Panc1 (cell line): Measurements from ENCODE around the gene ZNF865. TPM values are rescaled to one million over a fixed set of nuclear protein-coding genes. Genes with fewer than 3 reads are reported as not detected.

ENCODE experiments used
- ATAC-seq: fragments of 200-7000 bp; cut with Tn5 transposase; 2 replicates; pipeline ENCODE4 v1.9.1; 2020; ENCODE audit warnings: mild to moderate bottlenecking, moderate library complexity
- BruUV-seq: library from RNA; stranded (reverse); fragments of 400-500 nt; replicated peaks from 2 replicates; lab custom pipeline; 2021; lab: Mats Ljungman, UMichigan
- CTCF ChIA-PET: fragments of 300-600 bp; sonication (Branson Sonifier 250); formaldehyde crosslinking; loops from one replicate; lab custom pipeline; 2022; ENCODE audit warnings: antibody characterized with exemption; lab: Charles Lee
- POLR2A ChIA-PET: fragments of 300-600 bp; sonication (Branson Sonifier 250); formaldehyde crosslinking; loops from one replicate; lab custom pipeline; 2022; ENCODE audit warnings: antibody characterized with exemption; lab: Charles Lee
- DNase-seq: peaks from one replicate; pipeline ENCODE4 v3.0.0-alpha.2; 2010; ENCODE audit warnings: low read depth, low spot score
- H3K27ac ChIP-seq: 2 replicates; pipeline ENCODE4 v1.5.1; 2011; ENCODE audit warnings: mild to moderate bottlenecking, low read length, inconsistent platforms
- H3K27me3 ChIP-seq: fragments of 200-500 bp; sonication (Bioruptor generic); 2 replicates; pipeline ENCODE4 v1.6.0; 2014; ENCODE audit warnings: low read length, inconsistent platforms; ENCODE audit not compliant: control insufficient read depth, insufficient read depth
- H3K36me3 ChIP-seq: fragments of 200-500 bp; sonication (Bioruptor generic); 2 replicates; pipeline ENCODE4 v1.5.1; 2014; ENCODE audit warnings: inconsistent platforms, mild to moderate bottlenecking, low read length, moderate library complexity; ENCODE audit not compliant: control insufficient read depth, insufficient read depth
- H3K4me1 ChIP-seq: 2 replicates; pipeline ENCODE4 v1.5.1; 2011; ENCODE audit warnings: inconsistent platforms, mild to moderate bottlenecking, low read length, moderate library complexity; ENCODE audit not compliant: control insufficient read depth, insufficient read depth
- H3K4me3 ChIP-seq, 2 experiments: 2 replicates each; pipeline ENCODE4 v1.5.1; 2011 to 2012; ENCODE audit warnings: low read depth in 2 of 2, low read length in 2 of 2, mild to moderate bottlenecking in 2 of 2, inconsistent platforms in 1 of 2, moderate library complexity in 1 of 2
- H3K9me3 ChIP-seq: fragments of 200-500 bp; sonication (Bioruptor generic); 2 replicates; pipeline ENCODE4 v1.5.1; 2014; ENCODE audit warnings: low read depth, mild to moderate bottlenecking, inconsistent platforms, low read length, moderate library complexity; ENCODE audit not compliant: control insufficient read depth, insufficient read depth
- CTCF ChIP-seq: fragments of 450-650 bp; IDR thresholded peaks from 2 replicates; pipeline ENCODE4 v1.5.1; 2017; ENCODE audit warnings: mild to moderate bottlenecking
- POLR2AphosphoS5 ChIP-seq: IDR thresholded peaks from 2 replicates; pipeline ENCODE4 v1.6.1; 2012; ENCODE audit warnings: mild to moderate bottlenecking, low read depth, low read length, moderate library complexity
- REST ChIP-seq, 2 experiments: IDR thresholded peaks; 2 replicates each; pipeline ENCODE4 v1.6.1; 2011 to 2012; ENCODE audit warnings: low read depth in 2 of 2, control low read depth in 1 of 2, low read length in 1 of 2, mild to moderate bottlenecking in 1 of 2, moderate library complexity in 1 of 2; ENCODE audit not compliant: insufficient read depth in 1 of 2
- SIN3A ChIP-seq: IDR thresholded peaks from 2 replicates; pipeline ENCODE4 v1.6.1; 2012; ENCODE audit warnings: low read depth, mild to moderate bottlenecking, low read length, moderate library complexity, borderline replicate concordance; ENCODE audit not compliant: insufficient read depth
- TCF7L2 ChIP-seq: IDR thresholded peaks from 2 replicates; pipeline ENCODE4 v1.6.1; 2011; ENCODE audit warnings: mild to moderate bottlenecking, low read depth, low read length, inconsistent platforms
- in situ Hi-C: cut with HindIII; loops from 2 replicates; pipeline ENCODE4 v1.10.0; 2016; ENCODE audit warnings: low sequenced_read_pairs, low pct_unique_long_range_greater_than_20kb
- intact Hi-C: fragments of 100-400 bp; cut with micrococcal nuclease; formaldehyde crosslinking; loops from one replicate; pipeline ENCODE4 v1.10.0; 2022; ENCODE audit not compliant: unreplicated experiment
- total RNA-seq: library from RNA; stranded (reverse); gene quantifications from one replicate; pipeline ENCODE4 v1.2.1, GENCODE V29; 2021; ENCODE audit not compliant: unreplicated experiment

ZNF865 gene
- total RNA-seq, 1 experiment from 2014 or later, result 25.6 TPM

DNA sequence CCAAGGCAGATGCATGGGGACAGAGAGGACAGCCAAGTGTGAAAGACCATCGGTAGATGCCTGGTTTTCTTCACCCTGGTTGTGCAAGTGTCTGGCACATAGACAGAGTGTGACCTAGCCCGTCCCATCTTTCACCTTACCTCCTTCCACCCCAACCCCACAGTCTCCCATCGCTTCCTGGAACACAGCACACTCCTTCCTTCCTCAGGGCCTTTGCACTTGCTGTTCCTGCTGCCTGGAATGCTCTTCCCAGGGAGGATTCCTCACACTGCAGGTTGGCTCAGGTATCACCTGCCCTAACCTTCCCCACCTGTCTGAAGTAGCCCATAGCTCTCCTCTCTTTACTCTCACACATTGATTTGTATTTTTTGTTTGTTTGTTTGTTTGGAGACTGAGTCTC is 9.1 kb upstream of the ZNF865 start:
- BruUV-seq, result no TSS peak
- in situ Hi-C loops (no loop called here), intact Hi-C loops (no loop called here)
- Histone ChIP-seq H3K36me3 (no peaks in the 10 kb centered on the region; the same call in 1 of the 2 replicates), H3K9me3 (no peaks in the 10 kb centered on the region), H3K27ac (no peak overlapping the region), H3K27me3 (no peaks in the 10 kb centered on the region), H3K4me3 (no peak overlapping the region), H3K4me1 (peaks cover 6% of the 10 kb centered on the region)
- DNase-seq, result no peak
- ChIA-PET CTCF (no interaction called here), POLR2A (no interaction called here)
- no peak for ATAC-seq
- TF ChIP-seq REST (IDR thresholded peaks at IDR 0.05; ENCODE audit: insufficient read depth in 1 of 2, low read depth in 2 of 2, low read length in 1 of 2), result no peak
- no peak for TF ChIP-seq TCF7L2
- TF ChIP-seq SIN3A, result no peak
- no peak for TF ChIP-seq POLR2AphosphoS5
- TF ChIP-seq CTCF, result no peak

DNA sequence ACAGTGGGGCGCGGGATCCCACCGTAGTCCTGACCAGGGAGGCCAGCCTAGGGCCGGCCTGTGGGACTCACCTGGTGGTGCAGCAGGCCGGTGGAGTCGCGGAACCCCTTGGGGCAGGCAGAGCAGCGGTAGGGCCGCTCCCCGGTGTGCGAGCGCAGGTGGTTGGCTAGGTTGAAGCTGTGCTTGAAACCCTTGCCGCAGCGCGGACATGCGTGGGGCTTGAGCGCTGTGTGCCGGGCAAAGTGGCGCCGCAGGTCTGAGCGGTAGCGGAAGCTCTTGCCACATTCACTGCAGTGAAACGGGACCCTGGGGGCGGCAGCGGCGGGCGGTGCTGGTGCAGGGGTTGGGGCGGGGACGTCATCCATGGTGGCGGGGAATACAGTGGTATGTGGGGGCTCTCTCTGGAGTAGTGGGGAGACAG is 7.9 kb upstream of the ZNF865 start:
- H3K4me3 ChIP-seq, result no peak overlapping the region
- DNase-seq (no peak), ATAC-seq (no peak)
- ChIA-PET CTCF (no interaction called here), POLR2A (no interaction called here)
- BruUV-seq, result no TSS peak
- no peak overlapping the region for H3K27ac ChIP-seq
- H3K27me3 ChIP-seq, result no peaks in the 10 kb centered on the region
- no peak for TF ChIP-seq POLR2AphosphoS5
- no peak for TF ChIP-seq TCF7L2
- no peak for TF ChIP-seq CTCF
- no peak for TF ChIP-seq REST (IDR thresholded peaks at IDR 0.05; ENCODE audit: insufficient read depth in 1 of 2, low read depth in 2 of 2, low read length in 1 of 2)
- TF ChIP-seq SIN3A, result no peak
- peaks cover 10% of the 10 kb centered on the region for H3K4me1 ChIP-seq
- H3K36me3 ChIP-seq, result no peaks in the 10 kb centered on the region; the same call in 1 of the 2 replicates
- no peaks in the 10 kb centered on the region for H3K9me3 ChIP-seq
- intact Hi-C loops (no loop called here), in situ Hi-C loops (no loop called here)
